ENCODE results near the gene LZTFL1. TPM values are rescaled to one million over a fixed set of nuclear protein-coding genes. Genes with fewer than 3 reads are reported as not detected.
A peak's percentile ranks its signal among the peaks of the same experiment; 100 is the strongest.

The LZTFL1 gene
- total RNA-seq, 1 experiment from 2014 or later = 9.1 TPM

DNA sequence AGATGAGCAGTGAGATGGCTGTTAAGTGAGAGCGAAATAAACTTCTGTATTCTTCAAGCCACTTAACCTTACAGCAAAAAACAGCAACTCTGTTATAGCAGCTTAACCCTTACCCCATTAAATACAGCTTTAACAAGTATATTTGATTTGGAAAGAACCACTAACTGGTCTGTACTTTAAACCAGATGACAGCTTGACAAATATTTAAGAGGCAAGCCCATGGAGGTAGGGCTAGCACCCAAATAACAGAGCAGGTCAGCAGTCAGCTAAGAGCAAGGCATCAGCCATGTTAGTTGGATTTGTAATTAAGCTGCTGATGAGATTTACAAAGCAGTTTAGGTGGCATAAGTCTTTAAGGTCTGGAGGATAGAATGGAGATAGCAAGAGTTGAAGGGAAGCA is 3.5 kb downstream of the LZTFL1 start (continued):
- no peak for TF ChIP-seq CDX4 (CRISPR knock-in tag; IDR thresholded peaks at IDR 0.05; ENCODE audit: borderline replicate concordance)
- TF ChIP-seq FOXK1 (CRISPR knock-in tag; IDR thresholded peaks at IDR 0.05) = no peak
- TF ChIP-seq ELF4 (CRISPR knock-in tag; IDR thresholded peaks at IDR 0.05; ENCODE audit: low read depth) = no peak
- TF ChIP-seq, protein P1, sequence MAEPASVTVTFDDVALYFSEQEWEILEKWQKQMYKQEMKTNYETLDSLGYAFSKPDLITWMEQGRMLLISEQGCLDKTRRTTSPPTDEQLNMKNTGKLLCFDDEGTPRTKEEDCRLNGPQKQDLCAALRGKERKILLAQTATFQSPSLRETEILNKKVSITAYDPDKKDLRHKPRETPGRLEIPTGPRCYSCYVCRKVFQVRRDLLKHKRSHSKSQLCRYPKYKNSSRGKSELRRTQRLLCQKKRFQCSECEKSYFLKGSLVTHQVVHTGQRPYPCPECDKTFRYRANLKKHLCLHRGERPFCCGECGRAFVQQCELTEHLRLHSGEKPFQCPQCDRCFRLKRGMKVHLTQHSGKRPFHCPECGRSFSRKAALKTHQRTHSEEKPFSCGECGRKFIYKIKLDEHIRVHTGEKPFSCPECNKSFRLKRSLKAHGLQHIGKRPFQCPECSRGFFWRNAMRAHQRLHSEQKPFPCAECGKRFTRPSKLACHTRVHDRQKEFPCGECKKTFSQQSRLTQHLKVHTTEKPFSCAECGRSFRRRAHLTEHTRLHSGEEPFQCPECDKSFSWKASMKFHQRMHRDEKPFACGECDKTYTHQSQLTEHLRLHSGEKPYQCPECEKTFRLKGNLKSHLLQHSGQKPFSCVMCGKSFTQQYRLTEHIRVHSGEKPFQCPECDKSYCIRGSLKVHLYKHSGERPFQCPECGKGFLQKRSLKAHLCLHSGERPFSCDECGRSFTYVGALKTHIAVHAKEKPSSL (CRISPR knock-in tag; conservative IDR thresholded peaks at IDR 0.05) = no peak

- H3K36me3 Mint-ChIP-seq = peaks cover 2% of the 10 kb centered on the region; the same call in 1 of the 2 replicates
- H3K4me1 Mint-ChIP-seq = no peaks in the 10 kb centered on the region
- ChIA-PET POLR2A (no interaction called here), CTCF (interaction anchor here (0.6 to 2.2 kb wide), 18 partner anchors 9 to 792 kb away, joined by 3 to 34 read pairs (median 4); partner anchors contain the start of genes LZTFL1 and SACM1L)
- ATAC-seq = peak; percentile 82
- TF ChIP-seq, protein P2, sequence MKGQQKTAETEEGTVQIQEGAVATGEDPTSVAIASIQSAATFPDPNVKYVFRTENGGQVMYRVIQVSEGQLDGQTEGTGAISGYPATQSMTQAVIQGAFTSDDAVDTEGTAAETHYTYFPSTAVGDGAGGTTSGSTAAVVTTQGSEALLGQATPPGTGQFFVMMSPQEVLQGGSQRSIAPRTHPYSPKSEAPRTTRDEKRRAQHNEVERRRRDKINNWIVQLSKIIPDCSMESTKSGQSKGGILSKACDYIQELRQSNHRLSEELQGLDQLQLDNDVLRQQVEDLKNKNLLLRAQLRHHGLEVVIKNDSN (CRISPR knock-in tag; IDR thresholded peaks at IDR 0.05) = no peak
- TF ChIP-seq E2F1 (CRISPR knock-in tag; IDR thresholded peaks at IDR 0.05) = no peak
- no peak for TF ChIP-seq CREB1 (CRISPR knock-in tag; IDR thresholded peaks at IDR 0.05)
- TF ChIP-seq ZNF396 (CRISPR knock-in tag; IDR thresholded peaks at IDR 0.05; ENCODE audit: borderline replicate concordance) = no peak
- TF ChIP-seq, protein P3, sequence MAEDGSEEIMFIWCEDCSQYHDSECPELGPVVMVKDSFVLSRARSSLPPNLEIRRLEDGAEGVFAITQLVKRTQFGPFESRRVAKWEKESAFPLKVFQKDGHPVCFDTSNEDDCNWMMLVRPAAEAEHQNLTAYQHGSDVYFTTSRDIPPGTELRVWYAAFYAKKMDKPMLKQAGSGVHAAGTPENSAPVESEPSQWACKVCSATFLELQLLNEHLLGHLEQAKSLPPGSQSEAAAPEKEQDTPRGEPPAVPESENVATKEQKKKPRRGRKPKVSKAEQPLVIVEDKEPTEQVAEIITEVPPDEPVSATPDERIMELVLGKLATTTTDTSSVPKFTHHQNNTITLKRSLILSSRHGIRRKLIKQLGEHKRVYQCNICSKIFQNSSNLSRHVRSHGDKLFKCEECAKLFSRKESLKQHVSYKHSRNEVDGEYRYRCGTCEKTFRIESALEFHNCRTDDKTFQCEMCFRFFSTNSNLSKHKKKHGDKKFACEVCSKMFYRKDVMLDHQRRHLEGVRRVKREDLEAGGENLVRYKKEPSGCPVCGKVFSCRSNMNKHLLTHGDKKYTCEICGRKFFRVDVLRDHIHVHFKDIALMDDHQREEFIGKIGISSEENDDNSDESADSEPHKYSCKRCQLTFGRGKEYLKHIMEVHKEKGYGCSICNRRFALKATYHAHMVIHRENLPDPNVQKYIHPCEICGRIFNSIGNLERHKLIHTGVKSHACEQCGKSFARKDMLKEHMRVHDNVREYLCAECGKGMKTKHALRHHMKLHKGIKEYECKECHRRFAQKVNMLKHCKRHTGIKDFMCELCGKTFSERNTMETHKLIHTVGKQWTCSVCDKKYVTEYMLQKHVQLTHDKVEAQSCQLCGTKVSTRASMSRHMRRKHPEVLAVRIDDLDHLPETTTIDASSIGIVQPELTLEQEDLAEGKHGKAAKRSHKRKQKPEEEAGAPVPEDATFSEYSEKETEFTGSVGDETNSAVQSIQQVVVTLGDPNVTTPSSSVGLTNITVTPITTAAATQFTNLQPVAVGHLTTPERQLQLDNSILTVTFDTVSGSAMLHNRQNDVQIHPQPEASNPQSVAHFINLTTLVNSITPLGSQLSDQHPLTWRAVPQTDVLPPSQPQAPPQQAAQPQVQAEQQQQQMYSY (CRISPR knock-in tag; IDR thresholded peaks at IDR 0.05) = no peak
- no peak for TF ChIP-seq JUN (CRISPR knock-in tag; IDR thresholded peaks at IDR 0.05)
- TF ChIP-seq, protein P4, sequence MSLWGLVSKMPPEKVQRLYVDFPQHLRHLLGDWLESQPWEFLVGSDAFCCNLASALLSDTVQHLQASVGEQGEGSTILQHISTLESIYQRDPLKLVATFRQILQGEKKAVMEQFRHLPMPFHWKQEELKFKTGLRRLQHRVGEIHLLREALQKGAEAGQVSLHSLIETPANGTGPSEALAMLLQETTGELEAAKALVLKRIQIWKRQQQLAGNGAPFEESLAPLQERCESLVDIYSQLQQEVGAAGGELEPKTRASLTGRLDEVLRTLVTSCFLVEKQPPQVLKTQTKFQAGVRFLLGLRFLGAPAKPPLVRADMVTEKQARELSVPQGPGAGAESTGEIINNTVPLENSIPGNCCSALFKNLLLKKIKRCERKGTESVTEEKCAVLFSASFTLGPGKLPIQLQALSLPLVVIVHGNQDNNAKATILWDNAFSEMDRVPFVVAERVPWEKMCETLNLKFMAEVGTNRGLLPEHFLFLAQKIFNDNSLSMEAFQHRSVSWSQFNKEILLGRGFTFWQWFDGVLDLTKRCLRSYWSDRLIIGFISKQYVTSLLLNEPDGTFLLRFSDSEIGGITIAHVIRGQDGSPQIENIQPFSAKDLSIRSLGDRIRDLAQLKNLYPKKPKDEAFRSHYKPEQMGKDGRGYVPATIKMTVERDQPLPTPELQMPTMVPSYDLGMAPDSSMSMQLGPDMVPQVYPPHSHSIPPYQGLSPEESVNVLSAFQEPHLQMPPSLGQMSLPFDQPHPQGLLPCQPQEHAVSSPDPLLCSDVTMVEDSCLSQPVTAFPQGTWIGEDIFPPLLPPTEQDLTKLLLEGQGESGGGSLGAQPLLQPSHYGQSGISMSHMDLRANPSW (CRISPR knock-in tag; conservative IDR thresholded peaks at IDR 0.05; ENCODE audit: low read depth) = no peak
- no peak for TF ChIP-seq ZNF281 (CRISPR knock-in tag; IDR thresholded peaks at IDR 0.05)
- TF ChIP-seq CBFB (CRISPR knock-in tag; IDR thresholded peaks at IDR 0.05; ENCODE audit: low read depth) = no peak
- no peak overlapping the region for H3K4me3 Mint-ChIP-seq
- H3K27ac Mint-ChIP-seq = no peak overlapping the region
- no peaks in the 10 kb centered on the region for H3K27me3 Mint-ChIP-seq (ENCODE audit: low read depth)
- H3K9me3 Mint-ChIP-seq = no peaks in the 10 kb centered on the region
- no peak for DNase-seq (ENCODE audit: low spot score)
These were observed 9.2 kb downstream of the LZTFL1 start for GRCh38 chr3:45832699-45833098.

Measured in WTC11 (cell line).